ENCODE data around the gene MDM2.

The MDM2 gene

DNA sequence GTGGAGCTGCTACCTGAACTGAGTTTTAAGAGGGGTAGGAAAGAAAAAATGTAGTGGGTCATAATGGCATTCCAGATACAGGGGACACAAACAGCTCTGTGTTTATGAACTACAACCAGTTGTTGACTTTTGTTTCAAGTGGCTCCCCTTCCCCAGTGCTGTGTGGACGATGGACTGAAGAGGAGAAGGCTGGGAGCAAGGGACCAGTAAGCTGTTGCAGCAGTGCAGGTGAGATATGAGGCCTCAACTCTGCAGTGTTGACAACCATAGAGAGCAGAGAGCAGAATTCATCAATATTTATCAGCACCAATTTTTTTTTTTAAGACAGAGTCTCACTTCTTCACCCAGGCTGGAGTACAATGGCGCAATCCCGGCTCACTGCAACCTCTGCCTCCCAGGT is 46.6 kb downstream of the MDM2 start:
- DNase-seq, result no peak

DNA sequence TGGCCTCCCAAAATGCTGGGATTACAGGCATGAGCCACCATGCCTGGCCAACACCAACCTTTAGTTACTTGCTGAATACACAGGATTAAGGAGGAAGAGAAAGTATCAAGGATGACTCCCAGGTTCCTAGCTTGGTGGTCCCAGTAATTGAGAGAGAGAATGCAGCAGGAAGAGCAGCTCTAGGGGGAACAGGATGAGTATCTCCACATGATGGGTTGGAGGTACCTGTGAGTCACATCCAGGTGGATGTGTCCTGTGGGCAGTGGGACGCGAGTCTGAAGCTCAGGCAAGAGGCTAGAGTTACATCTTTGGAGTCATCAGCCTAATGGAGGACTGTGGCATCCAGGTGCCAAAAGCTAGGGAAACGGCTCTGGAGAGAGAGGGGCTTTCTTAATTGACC is 47.1 kb downstream of the MDM2 start:
- no peak for DNase-seq

- no peak for DNase-seq
Measured at GRCh38 chr12:68855771-68856170, 47.8 kb downstream of the MDM2 start.

DNA sequence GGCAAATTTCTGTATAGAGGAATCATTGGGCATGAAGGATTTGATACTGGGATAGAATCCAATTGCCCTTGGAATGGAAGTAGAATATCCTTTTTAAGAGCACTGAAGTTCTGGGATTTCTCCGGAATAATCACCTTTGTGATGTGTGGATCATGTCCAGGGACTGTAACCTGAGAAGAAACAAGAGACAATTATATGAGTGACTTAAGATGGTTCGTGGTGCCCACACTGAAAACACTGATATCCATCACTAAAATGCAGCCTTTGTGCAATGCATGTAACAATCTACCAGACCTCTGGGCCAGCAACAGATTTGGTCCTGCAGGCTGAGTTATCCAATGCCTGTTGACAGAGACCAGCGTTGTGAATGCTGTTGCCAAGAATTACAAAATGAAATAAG is 48.5 kb downstream of the MDM2 start:
- DNase-seq, result no peak

DNA sequence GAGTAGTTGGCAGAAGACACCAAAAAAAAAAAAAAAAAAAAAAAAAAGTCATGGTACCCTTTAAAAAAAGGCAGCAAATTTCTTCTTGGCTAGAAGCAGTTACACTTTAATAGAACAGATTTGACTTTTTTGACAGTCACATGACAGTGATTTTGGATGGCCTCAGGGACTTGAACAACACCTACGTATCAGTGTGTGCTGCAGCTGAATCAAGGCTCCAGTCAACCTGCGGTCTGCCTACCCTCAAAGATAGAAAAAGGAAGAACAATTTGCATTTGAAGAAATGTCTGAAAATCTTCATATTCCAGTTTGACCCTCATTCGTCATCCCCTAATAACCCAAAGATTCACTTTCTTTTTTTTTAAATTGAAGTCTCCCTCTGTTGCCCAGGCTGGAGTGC is 53.9 kb downstream of the MDM2 start:
- no peak for DNase-seq

DNA sequence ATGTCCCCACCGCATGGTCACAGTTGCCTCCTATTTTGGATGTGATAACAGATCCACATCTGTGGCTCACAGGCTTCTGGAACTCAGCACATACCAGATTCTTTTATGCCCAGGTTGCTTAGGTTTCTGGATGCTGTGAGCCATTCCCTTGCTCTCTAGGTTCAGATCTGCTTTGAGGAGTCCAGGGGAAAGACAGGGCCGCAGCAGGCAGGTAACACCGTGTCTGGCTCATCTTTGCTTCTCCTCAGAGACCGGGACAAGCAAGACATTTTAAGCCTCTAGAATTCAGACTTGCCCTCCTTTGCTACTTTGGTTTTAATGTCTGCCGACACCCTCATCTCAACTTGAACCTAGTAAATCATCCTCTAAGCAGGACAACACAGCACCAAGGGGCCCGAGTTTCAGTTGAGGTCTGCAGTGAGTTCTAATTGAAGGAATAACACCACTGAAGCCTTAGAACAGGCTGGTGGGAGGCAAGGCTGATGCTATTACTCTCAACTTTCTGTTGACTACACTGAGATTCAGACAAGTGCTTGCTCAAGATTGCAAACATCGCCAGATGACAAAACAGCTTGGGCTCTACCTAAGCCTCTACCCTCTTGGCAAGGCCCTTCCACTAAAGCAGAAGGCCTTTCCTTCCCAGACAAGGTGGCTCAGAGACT is 55.3 kb downstream of the MDM2 start:
- no peak for DNase-seq

DNA sequence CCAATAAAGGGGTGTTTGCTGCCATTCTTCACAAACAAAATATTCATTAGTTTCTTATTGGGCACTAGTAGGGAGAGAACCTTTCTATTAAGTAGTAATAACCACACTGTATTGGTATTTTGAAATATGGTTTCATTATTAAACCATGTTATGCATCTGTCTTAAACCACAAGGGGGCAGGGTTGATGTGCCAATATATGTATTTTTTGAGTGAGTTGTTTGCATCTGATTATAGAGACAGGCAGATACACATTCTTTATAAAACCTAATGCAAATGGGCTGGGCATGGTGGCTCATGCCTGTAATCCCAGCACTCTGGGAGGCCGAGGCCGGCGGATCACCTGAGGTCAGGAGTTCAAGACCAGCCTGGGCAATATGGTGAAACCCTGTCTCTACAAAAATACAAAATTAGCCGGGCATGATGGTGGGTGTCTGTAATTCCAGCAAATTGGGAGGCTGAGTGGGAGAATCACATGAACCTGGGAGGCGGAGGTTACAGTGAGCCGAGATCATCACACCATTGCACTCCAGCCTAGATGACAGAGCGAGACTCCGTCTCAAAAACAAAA is 56.0 kb downstream of the MDM2 start:
- DNase-seq, result peak; percentile 57

DNA sequence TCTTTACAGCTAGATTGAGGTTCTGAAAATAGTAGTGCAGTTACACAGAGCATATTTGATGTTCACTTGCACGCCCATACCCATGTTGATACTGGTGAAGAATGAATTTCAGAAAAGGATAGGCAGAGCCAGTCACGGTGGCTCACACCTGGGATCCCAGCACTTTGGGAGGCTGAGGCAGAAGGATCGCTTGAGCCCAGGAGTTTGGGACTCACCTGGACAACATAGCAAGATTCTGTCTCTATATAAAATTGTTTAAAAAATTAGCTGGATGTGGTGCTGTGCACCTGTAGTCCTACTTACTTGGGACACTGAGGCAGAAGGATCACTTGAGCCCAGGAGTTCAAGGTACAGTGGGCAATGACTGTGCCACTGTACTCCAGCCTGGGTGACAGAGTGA is 56.6 kb downstream of the MDM2 start:
- DNase-seq, result no peak

GRCh38 chr12:68865399-68866164 is 57.6 kb downstream of the MDM2 start:
- no peak for DNase-seq

DNA sequence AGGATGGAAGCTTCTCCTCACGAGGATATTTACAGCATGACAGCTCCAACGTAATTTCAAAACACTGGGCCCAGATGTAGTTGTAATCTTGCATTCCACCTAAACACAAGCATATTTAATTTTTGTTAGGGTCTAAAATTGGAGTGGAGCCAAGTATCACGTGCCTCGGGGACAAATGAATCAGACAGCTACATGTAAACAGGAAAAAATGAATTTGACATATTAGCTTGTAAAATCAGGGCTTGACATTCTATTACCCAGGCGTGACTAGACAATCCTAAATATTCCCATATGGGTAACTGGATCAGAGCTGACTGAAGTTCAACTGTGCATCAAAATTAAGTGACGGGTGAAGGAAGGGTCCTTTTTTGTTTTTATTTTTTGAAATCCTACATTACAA is 59.0 kb downstream of the MDM2 start:
- no peak for DNase-seq

- no peak for DNase-seq
Measured at GRCh38 chr12:68867606-68868005, 59.6 kb downstream of the MDM2 start.

DNA sequence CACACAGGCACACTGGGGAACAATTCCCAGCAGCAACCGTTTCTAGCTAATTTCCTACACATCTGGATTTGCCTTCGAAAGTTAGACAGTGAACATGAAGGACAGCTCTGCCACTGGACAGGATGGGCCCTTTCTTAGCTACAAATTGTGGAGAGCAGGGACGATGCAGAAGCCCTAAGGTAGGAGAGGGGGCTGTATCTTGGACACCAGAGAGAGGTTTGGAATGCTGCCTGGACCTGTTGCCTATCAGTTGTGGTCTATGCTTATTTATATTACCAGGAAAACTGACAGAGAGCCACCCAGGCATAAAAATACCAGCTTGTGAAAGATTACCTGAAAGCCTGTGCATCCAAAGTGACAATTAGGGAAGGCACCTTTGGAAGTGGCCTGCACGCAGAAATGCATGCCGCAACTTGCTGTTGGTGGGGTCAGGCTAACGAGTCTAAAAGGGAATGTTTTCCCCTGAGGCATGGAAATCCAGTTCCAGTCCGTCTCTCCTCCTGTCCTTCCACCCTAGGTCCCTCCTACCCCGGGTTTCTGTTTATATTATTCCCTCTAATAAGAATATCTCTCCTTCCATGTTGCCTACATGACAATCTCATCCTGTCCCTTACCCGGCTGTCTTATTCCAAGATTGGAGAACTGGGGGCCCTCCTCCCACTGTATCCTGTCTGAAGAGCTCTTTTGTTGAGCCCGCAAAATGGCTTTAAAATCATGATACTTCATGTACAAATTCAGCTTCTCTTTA is 60.2 kb downstream of the MDM2 start:
- DNase-seq, result no peak

GRCh38 chr12:68870011-68870410 is 62.0 kb downstream of the MDM2 start:
- no peak for DNase-seq

GRCh38 chr12:68870443-68870842 is 62.5 kb downstream of the MDM2 start:
- DNase-seq, result no peak

- DNase-seq, result no peak
Measured at GRCh38 chr12:68871396-68871795, 63.4 kb downstream of the MDM2 start.

DNA sequence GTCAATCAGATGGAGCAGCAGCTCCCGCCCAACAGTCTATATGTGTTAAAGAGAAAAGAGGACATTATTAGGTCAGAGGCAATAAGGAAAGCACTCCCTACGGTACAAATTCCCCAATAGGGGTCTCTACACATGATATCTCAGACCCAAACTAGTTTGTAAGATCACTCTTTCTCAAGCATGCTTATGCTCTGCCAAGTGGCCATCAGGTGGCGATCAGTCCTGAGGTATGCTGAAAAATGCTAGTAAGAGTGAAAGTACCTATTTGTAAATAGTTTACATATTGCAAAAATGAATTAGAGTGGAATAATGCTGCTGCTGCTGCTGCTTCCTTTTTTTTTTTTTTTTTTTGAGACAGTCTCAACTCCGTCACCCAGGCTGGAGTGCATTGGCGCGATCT is 63.9 kb downstream of the MDM2 start:
- peak; percentile 47 for DNase-seq

DNA sequence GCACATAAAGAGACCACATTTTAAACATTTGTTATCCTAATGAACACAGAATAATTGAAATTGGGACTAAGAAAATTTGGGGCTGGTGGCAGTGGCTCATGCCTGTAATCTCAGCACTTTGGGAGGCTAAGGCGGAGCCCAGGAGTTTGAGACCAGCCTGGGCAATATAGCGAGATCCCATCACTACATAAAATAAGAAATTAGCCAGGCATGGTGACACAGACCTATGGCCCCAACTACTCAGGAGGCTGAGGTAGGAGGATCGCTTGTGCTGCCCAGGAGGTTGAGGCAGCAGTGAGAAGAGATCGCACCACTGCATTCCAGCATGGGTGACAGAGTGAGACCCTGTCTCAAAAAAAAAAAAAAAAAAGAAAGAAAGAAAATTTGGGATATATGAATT is 65.3 kb downstream of the MDM2 start:
- DNase-seq, result no peak

GRCh38 chr12:68876461-68876860 is 68.5 kb downstream of the MDM2 start:
- DNase-seq, result no peak

GRCh38 chr12:68877583-68877982 is 69.6 kb downstream of the MDM2 start:
- DNase-seq, result no peak

DNA sequence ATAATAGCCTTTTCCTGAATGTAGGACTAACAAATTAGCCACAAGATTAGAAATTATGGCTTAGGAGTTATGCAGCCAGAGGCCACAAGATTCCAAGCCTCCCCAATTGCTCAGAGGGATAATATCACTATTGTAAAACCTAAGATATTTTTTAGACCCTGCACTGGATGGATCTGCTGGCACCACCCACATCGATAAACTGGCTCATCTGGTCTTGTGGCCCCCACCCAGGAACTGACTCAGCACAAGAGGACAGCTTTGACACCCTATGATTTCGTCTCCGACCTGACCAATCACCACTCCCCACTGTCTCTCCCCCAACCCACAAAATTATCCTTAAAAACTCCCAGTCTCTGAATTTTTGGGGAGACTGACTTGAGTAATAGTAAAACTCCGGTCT is 70.3 kb downstream of the MDM2 start:
- DNase-seq, result no peak

GRCh38 chr12:68878846-68879245 is 70.9 kb downstream of the MDM2 start:
- no peak for DNase-seq

GRCh38 chr12:68880660-68881325 is 72.8 kb downstream of the MDM2 start:
- no peak for DNase-seq

Data from MV-4-11 (cell line).